MM.1S (cell line): Measurements from ENCODE around the gene STX16.

Experiments used
- DNase-seq: peaks from one replicate; pipeline ENCODE4 v3.0.0-alpha.2; 2015
- H2AFZ ChIP-seq: fragments of 300-600 bp; sonication (generic); 2 replicates; pipeline ENCODE4 v1.6.0; 2016; ENCODE audit warnings: antibody characterized with exemption, low read length
- H3F3A ChIP-seq: fragments of 300-600 bp; sonication (generic); 2 replicates; pipeline ENCODE4 v1.6.1; 2016; ENCODE audit warnings: mild to moderate bottlenecking, antibody characterized with exemption, low read length, moderate library complexity, mixed read lengths; ENCODE audit not compliant: insufficient read depth
- H3K27ac ChIP-seq: fragments of 300-600 bp; sonication (generic); 2 replicates; pipeline ENCODE4 v1.5.1; 2016; ENCODE audit warnings: mild to moderate bottlenecking, low read length
- H3K27me3 ChIP-seq: fragments of 300-600 bp; sonication (generic); replicated peaks from 2 replicates; pipeline ENCODE4 v1.6.0; 2016; ENCODE audit warnings: low read length; ENCODE audit not compliant: insufficient read depth
- H3K36me3 ChIP-seq: fragments of 300-600 bp; sonication (generic); replicated peaks from 2 replicates; pipeline ENCODE4 v1.6.1; 2016; ENCODE audit warnings: mild to moderate bottlenecking, low read length, mixed read lengths; ENCODE audit not compliant: insufficient read depth
- H3K4me1 ChIP-seq: fragments of 300-600 bp; sonication (generic); 2 replicates; pipeline ENCODE4 v1.6.1; 2016; ENCODE audit warnings: low read length, mixed read lengths
- H3K4me2 ChIP-seq: fragments of 300-600 bp; sonication (generic); 2 replicates; pipeline ENCODE4 v1.6.0; 2016; ENCODE audit warnings: low read depth, low read length
- H3K4me3 ChIP-seq: fragments of 300-600 bp; sonication (generic); 2 replicates; pipeline ENCODE4 v1.5.1; 2016; ENCODE audit warnings: low read length, mixed read lengths
- H3K79me2 ChIP-seq: fragments of 300-600 bp; sonication (generic); 2 replicates; pipeline ENCODE4 v1.6.1; 2016; ENCODE audit warnings: mixed run types, low read length, mixed read lengths
- H3K9ac ChIP-seq: fragments of 300-600 bp; sonication (generic); 2 replicates; pipeline ENCODE4 v1.6.1; 2016; ENCODE audit warnings: low read length, mixed read lengths
- H3K9me2 ChIP-seq: fragments of 300-600 bp; sonication (generic); replicated peaks from 2 replicates; pipeline ENCODE4 v1.6.1; 2016; ENCODE audit warnings: mild to moderate bottlenecking, low read length, mixed read lengths; ENCODE audit not compliant: insufficient read depth
- H3K9me3 ChIP-seq: fragments of 300-600 bp; sonication (generic); replicated peaks from 2 replicates; pipeline ENCODE4 v1.6.1; 2016; ENCODE audit warnings: mild to moderate bottlenecking, low read length, mixed read lengths; ENCODE audit not compliant: insufficient read depth
- H4K20me1 ChIP-seq: fragments of 300-600 bp; sonication (generic); 2 replicates; pipeline ENCODE4 v1.6.1; 2016; ENCODE audit warnings: mild to moderate bottlenecking, low read length, moderate library complexity, mixed read lengths; ENCODE audit not compliant: insufficient read depth
- CTCF ChIP-seq: fragments of 300-600 bp; sonication (generic); IDR thresholded peaks from 2 replicates; pipeline ENCODE4 v1.5.1; 2016; ENCODE audit warnings: antibody characterized with exemption, low read length, mixed read lengths
- EZH2 ChIP-seq: fragments of 300-600 bp; sonication (generic); optimal IDR thresholded peaks from 2 replicates; pipeline ENCODE3; 2017; ENCODE audit warnings: low read depth, mild to moderate bottlenecking, antibody characterized with exemption, low read length, mixed read lengths
- EZH2phosphoT487 ChIP-seq: fragments of 300-600 bp; sonication (generic); IDR thresholded peaks from 2 replicates; pipeline ENCODE4 v1.6.1; 2018; ENCODE audit warnings: antibody characterized with exemption, low read length

Gene STX16

GRCh38 chr20:58711266-58712051 lies 60.4 kb downstream of the STX16 start:
- Histone ChIP-seq H3K79me2 (no peaks in the 10 kb centered on the region), H3K4me1 (no peaks in the 10 kb centered on the region), H4K20me1 (no peaks in the 10 kb centered on the region), H3K4me2 (no peak overlapping the region), H3F3A (no peaks in the 10 kb centered on the region), H3K9ac (no peak overlapping the region), H2AFZ (no peak overlapping the region), H3K36me3 (no peaks in the 10 kb centered on the region), H3K27ac (no peak overlapping the region), H3K27me3 (no peaks in the 10 kb centered on the region), H3K9me2 (no peaks in the 10 kb centered on the region), H3K9me3 (no peaks in the 10 kb centered on the region), H3K4me3 (no peak overlapping the region)
- TF ChIP-seq CTCF, result no peak
- TF ChIP-seq EZH2, result no peak
- TF ChIP-seq EZH2phosphoT487, result no peak
- no peak for DNase-seq

DNA sequence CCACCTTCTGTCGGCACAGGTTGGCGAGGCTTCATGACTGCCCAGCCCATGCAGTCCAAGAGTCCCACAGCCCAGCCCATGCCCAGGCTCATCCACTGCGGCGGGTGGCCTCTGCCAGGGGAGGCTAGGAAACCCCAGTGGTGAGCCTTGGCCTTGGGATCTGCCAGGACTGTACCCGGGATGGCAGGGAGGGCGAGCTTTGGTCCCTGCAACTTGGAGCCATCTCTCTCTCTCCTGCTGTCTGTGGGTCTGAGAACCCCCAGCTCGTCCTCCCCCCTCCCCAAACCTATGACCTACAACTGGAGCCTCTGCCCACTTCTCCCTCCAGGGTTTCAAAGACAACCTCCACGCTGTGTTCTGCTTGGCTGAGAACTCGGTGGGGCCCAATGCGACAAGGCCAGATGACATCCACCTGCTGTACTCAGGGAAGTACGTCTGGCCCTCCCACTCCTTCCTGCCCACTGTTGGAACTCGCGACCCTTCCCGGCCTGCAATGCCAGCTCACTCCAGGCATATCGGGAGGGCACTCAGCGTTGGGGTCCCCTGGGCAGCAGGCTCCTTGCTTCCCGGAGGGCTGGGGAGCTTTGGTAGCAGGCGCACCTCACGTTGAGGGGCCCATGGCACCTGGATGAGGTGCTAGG lies 61.2 kb downstream of the STX16 start:
- no peaks in the 10 kb centered on the region for H3K4me1 ChIP-seq
- H3K9ac ChIP-seq, result no peak overlapping the region
- TF ChIP-seq EZH2 (no peak), EZH2phosphoT487 (no peak), CTCF (no peak)
- H3K27me3 ChIP-seq, result no peaks in the 10 kb centered on the region
- no peaks in the 10 kb centered on the region for H3K36me3 ChIP-seq
- no peaks in the 10 kb centered on the region for H3K9me2 ChIP-seq
- H3K4me2 ChIP-seq, result no peak overlapping the region
- no peak overlapping the region for H3K27ac ChIP-seq
- H3K79me2 ChIP-seq, result no peaks in the 10 kb centered on the region
- H3F3A ChIP-seq, result no peaks in the 10 kb centered on the region
- no peaks in the 10 kb centered on the region for H3K9me3 ChIP-seq
- no peak overlapping the region for H2AFZ ChIP-seq
- no peak overlapping the region for H3K4me3 ChIP-seq
- DNase-seq, result no peak
- no peaks in the 10 kb centered on the region for H4K20me1 ChIP-seq

GRCh38 chr20:58712806-58713731 lies 62.0 kb downstream of the STX16 start:
- no peak overlapping the region for H3K9ac ChIP-seq
- no peaks in the 10 kb centered on the region for H4K20me1 ChIP-seq
- no peaks in the 10 kb centered on the region for H3F3A ChIP-seq
- no peak overlapping the region for H3K4me2 ChIP-seq
- H3K79me2 ChIP-seq, result no peaks in the 10 kb centered on the region
- H3K4me1 ChIP-seq, result no peaks in the 10 kb centered on the region
- H3K9me2 ChIP-seq, result no peaks in the 10 kb centered on the region
- H3K27ac ChIP-seq, result no peak overlapping the region
- DNase-seq, result no peak
- H3K27me3 ChIP-seq, result no peaks in the 10 kb centered on the region
- H3K9me3 ChIP-seq, result no peaks in the 10 kb centered on the region
- no peaks in the 10 kb centered on the region for H3K36me3 ChIP-seq
- H3K4me3 ChIP-seq, result no peak overlapping the region
- no peak overlapping the region for H2AFZ ChIP-seq
- TF ChIP-seq EZH2phosphoT487, result no peak
- no peak for TF ChIP-seq EZH2
- no peak for TF ChIP-seq CTCF
